Measurements from ENCODE around the gene TDP2.
A peak's percentile ranks its signal among the peaks of the same experiment; 100 is the strongest.

TDP2 gene

DNA sequence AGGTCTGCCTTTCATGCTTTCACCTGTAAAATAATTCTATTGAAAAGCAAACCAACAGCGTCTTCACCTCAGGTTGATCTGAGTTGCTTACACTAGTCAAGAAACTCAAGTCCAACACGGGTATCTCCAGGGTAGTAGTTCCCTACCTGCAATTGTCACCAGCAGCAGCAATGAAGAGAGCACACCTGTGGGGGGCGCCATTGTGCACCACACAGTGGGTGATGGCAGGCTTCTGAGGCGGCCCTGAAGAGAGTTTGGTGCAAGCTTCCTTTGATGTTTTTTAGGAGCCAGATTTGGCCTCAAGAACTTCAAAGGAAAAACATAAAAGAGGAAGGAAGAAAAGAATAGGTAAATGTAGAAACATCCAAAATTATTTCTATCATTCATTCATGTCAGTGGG is 65.8 kb downstream of the TDP2 start:
- Histone ChIP-seq H3F3A (ENCODE audit: low read depth) (no peaks in the 10 kb centered on the region), H3K9me2 (replicated peaks; ENCODE audit: low read depth, low read length) (no peaks in the 10 kb centered on the region)

More for the DNA sequence above, 65.8 kb downstream of the TDP2 start:
- H3K4me2 ChIP-seq (ENCODE audit: low read depth, low read length, poor library complexity, severe bottlenecking): no peak overlapping the region
- H3K79me2 ChIP-seq (ENCODE audit: insufficient read depth, low read length): no peaks in the 10 kb centered on the region
- H3K36me3 ChIP-seq (ENCODE audit: insufficient read depth, low read length): no peaks in the 10 kb centered on the region
- no peaks in the 10 kb centered on the region for H3K27me3 ChIP-seq (ENCODE audit: insufficient read depth, low read length, poor library complexity, severe bottlenecking)
- no peak overlapping the region for H2AFZ ChIP-seq (ENCODE audit: low read length)
- no peak overlapping the region for H3K4me3 ChIP-seq (ENCODE audit: low read length, poor library complexity, severe bottlenecking)
- H3K4me1 ChIP-seq (ENCODE audit: insufficient read depth, low read length, poor library complexity, severe bottlenecking): no peaks in the 10 kb centered on the region
- H4K20me1 ChIP-seq (ENCODE audit: insufficient read depth, low read length, poor library complexity, severe bottlenecking): no peaks in the 10 kb centered on the region
- TF ChIP-seq CTCF (conservative IDR thresholded peaks at IDR 0.05; ENCODE audit: low read length) (peak; percentile 52), EZH2phosphoT487 (IDR thresholded peaks at IDR 0.05; ENCODE audit: borderline replicate concordance) (no peak)
- no peaks in the 10 kb centered on the region for H3K9me3 ChIP-seq (ENCODE audit: insufficient read depth, low read depth, low read length)
- H3K9ac ChIP-seq (ENCODE audit: low read depth, low read length, poor library complexity, severe bottlenecking): no peak overlapping the region
